C4-2B (cell line): ENCODE data around the gene CLRN1.

ENCODE experiments used
- H3K27ac ChIP-seq: fragments of 450-650 bp; 2 replicates; pipeline ENCODE4 v1.5.1; 2017
- CTCF ChIP-seq: fragments of 450-650 bp; conservative IDR thresholded peaks from 2 replicates; pipeline ENCODE4 v1.5.1; 2017; ENCODE audit warnings: mild to moderate bottlenecking
- ZFX ChIP-seq: fragments of 450-650 bp; IDR thresholded peaks from 2 replicates; pipeline ENCODE4 v1.6.1; 2017

The CLRN1 gene

GRCh38 chr3:150921209-150921608, 51.3 kb downstream of the CLRN1 start:
- no peak overlapping the region for H3K27ac ChIP-seq
- TF ChIP-seq ZFX (no peak), CTCF (no peak)

DNA sequence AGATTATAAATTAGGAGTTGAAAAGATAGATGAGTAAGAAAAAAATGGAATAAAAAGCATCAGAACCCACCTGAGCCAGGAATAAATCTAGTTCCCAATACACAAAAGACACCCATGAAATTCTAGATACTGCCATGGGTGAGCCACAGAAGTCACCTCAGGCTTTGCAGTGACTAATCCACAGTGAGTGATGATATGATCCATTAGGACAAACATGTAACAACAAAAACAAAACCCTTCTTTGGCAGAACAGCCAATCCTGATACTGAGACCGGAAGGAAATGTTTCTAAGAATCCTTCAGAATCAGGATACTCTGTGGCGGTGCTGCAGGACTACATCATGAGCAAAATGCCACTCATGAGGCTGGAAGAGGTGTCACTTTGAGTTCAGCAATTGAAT, 52.3 kb downstream of the CLRN1 start:
- no peak overlapping the region for H3K27ac ChIP-seq
- TF ChIP-seq ZFX (no peak), CTCF (no peak)

GRCh38 chr3:150917951-150918350, 54.6 kb downstream of the CLRN1 start:
- TF ChIP-seq ZFX, result no peak
- TF ChIP-seq CTCF, result no peak
- H3K27ac ChIP-seq, result no peak overlapping the region

- no peak overlapping the region for H3K27ac ChIP-seq
- TF ChIP-seq ZFX (no peak), CTCF (no peak)
These were observed 59.2 kb downstream of the CLRN1 start for GRCh38 chr3:150913133-150913922.

DNA sequence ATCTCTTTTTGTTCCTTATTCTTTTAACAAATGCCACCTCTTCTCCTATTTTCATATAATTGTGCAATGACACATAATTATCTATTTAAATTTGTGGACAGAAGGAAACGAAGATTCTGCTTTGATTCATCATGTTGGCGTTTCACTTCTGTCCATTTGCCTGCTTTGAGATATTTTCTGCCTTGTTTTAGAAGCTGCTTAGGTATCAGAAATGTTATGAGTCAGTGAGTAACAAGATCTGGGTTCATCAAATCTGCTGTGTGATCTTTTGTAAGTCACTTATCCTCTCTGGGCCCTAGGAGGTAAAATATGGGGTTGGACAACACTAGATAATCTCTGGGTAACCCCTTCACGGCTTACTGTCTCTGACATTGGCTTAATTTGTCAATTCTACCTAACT, 60.0 kb downstream of the CLRN1 start:
- no peak for TF ChIP-seq CTCF
- TF ChIP-seq ZFX, result no peak
- H3K27ac ChIP-seq, result no peak overlapping the region

DNA sequence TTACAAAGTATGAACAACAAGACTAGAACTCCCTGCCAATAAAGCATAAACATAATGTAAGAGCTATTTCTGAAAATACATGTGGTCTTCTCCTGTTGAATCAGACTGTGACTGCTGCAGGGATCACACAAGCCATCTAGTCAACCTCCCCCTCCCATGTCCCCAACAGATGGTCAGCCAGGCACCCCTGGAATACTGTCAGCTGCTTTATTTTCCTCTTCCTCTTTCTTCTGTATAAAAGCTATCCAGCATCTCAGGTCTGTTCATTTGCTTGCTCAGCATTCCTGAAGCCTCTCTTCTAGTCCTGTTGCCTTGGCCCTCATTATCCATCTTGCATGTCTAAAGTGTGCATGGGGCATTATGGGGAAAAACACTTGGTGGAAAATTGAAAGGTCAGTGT, 60.8 kb downstream of the CLRN1 start:
- H3K27ac ChIP-seq, result no peak overlapping the region
- TF ChIP-seq ZFX (no peak), CTCF (no peak)

- no peak overlapping the region for H3K27ac ChIP-seq
- TF ChIP-seq ZFX, result no peak
- no peak for TF ChIP-seq CTCF
These were observed 66.1 kb downstream of the CLRN1 start for GRCh38 chr3:150906461-150906860.
